ENCODE results near the gene COPZ2.

Gene COPZ2

GRCh38 chr17:48056246-48056745, 18.7 kb upstream of the COPZ2 start:
- peak overlapping the region; percentile 84; the same call in 1 of the 2 replicates for H3K4me3 ChIP-seq (ENCODE audit: low read length)
- WGBS (ENCODE audit: insufficient coverage, insufficient read length): no CpG with 5 or more reads among the region's 10 CpGs
- no peaks in the 10 kb centered on the region for H3K9me3 ChIP-seq (ENCODE audit: control insufficient read depth, insufficient read depth, low read length)
- peaks cover 47% of the 10 kb centered on the region for H3K36me3 ChIP-seq (ENCODE audit: control insufficient read depth, insufficient read depth, low read length)
- H3K4me1 ChIP-seq (ENCODE audit: control insufficient read depth, insufficient read depth, low read length): peaks cover 10% of the 10 kb centered on the region
- DNase-seq (ENCODE audit: low read depth, low spot score): no peak
- H3K27me3 ChIP-seq (ENCODE audit: control insufficient read depth, insufficient read depth, low read length): no peaks in the 10 kb centered on the region
- H3K27ac ChIP-seq (ENCODE audit: low read length): no peak overlapping the region

DNA sequence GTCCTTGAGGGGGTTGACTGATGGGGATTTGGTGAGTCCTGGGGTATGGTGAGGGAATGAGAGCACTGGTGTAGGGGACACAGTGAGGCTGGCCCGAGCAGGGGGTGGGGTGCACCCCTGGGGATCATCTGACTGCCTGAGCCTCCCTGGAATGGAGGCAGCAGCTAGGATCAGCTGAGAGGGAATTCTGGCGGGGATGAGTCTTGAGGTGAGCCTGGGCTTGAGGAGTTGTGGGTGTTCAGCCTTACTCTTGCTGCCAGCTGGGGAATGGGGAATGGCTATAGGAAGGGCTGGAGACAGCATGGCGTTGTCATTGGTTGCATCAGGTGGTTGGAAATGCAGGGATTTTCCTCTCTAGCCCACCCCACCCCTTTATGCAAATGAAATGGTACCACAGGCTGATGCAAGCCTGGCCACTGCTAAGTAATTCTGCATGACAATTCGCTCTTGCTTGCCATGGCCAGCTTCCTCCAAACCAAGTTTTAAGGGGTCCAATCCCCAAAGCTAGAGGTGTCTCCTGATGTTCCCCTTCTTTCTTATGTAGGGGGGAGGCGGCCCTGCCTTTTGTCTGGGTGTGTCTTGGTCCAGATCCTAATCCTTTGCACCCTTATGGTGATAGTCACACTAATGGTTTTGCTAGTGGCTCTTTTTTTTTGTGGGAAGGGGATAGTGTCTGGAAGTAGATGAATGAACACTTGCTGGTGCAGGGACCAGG, 18.1 kb upstream of the COPZ2 start:
- no CpG with 5 or more reads among the region's 5 CpGs for WGBS (ENCODE audit: insufficient coverage, insufficient read length)
- Histone ChIP-seq H3K4me3 (ENCODE audit: low read length) (peak overlapping the region; percentile 84; the same call in 1 of the 2 replicates), H3K4me1 (ENCODE audit: control insufficient read depth, insufficient read depth, low read length) (peaks cover 10% of the 10 kb centered on the region), H3K27ac (ENCODE audit: low read length) (peak overlapping the region; percentile 79), H3K9me3 (ENCODE audit: control insufficient read depth, insufficient read depth, low read length) (no peaks in the 10 kb centered on the region), H3K27me3 (ENCODE audit: control insufficient read depth, insufficient read depth, low read length) (no peaks in the 10 kb centered on the region), H3K36me3 (ENCODE audit: control insufficient read depth, insufficient read depth, low read length) (peaks cover 52% of the 10 kb centered on the region)
- DNase-seq (ENCODE audit: low read depth, low spot score): peak; percentile 82

DNA sequence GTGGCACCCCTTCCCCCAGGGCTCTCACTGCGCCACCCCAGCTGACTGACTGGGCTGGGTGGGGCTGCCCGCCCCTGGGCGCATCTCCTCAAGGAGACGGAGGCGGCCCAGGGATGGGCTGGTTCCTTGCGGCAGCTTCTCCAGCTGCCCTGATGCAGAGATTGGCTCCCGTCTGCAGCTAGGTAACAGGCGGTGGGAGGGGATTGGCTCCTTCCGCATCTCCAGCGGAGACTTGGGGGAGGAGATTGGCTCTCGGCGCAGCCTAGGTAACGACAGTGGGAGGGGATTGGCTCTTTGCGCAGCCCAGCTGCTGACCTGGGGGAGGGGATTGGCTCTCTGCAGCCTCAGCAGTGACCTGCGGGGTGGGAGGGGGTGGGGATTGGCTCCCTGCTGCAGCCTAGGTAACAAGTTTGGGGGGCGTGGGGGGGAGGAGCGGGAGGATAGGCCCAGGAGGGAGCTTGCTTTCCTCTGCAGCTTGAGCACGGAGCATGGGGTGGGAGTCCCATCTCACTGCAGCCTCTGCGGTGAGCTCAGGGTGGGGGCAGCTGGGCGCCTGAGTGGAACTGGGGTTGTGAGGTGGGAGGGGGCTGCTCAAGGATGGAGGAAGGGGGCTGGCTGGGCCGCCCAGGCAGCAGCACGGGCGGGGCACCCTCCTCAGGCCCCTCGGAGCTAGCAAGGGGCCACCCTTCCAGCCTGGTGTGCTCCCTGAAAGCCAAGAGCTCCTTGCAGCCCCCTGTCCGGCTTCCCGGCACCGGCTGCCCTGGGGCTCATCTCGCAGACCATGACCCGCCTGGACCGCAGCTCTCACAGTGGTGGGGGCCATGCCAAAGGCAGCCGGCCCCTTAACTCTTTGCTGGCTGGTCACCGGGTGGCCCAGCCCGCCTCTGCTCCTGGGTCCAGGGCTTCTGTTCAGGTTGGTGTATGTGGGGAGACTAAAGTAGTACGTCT, 16.9 kb upstream of the COPZ2 start:
- no peak overlapping the region for H3K27ac ChIP-seq (ENCODE audit: low read length)
- DNase-seq (ENCODE audit: low read depth, low spot score): peak; percentile 99
- H3K9me3 ChIP-seq (ENCODE audit: control insufficient read depth, insufficient read depth, low read length): no peaks in the 10 kb centered on the region
- WGBS (ENCODE audit: insufficient coverage, insufficient read length): no CpG with 5 or more reads among the region's 34 CpGs
- H3K27me3 ChIP-seq (ENCODE audit: control insufficient read depth, insufficient read depth, low read length): no peaks in the 10 kb centered on the region
- H3K4me3 ChIP-seq (ENCODE audit: low read length): peak overlapping the region; percentile 84
- peaks cover 45% of the 10 kb centered on the region for H3K36me3 ChIP-seq (ENCODE audit: control insufficient read depth, insufficient read depth, low read length)
- peaks cover 10% of the 10 kb centered on the region for H3K4me1 ChIP-seq (ENCODE audit: control insufficient read depth, insufficient read depth, low read length)

- H3K4me3 ChIP-seq (ENCODE audit: low read length): no peak overlapping the region
- WGBS (ENCODE audit: insufficient coverage, insufficient read length): no CpG with 5 or more reads among the region's 6 CpGs
- peaks cover 10% of the 10 kb centered on the region for H3K4me1 ChIP-seq (ENCODE audit: control insufficient read depth, insufficient read depth, low read length)
- H3K9me3 ChIP-seq (ENCODE audit: control insufficient read depth, insufficient read depth, low read length): no peaks in the 10 kb centered on the region
- H3K27ac ChIP-seq (ENCODE audit: low read length): no peak overlapping the region
- no peaks in the 10 kb centered on the region for H3K27me3 ChIP-seq (ENCODE audit: control insufficient read depth, insufficient read depth, low read length)
- H3K36me3 ChIP-seq (ENCODE audit: control insufficient read depth, insufficient read depth, low read length): peaks cover 38% of the 10 kb centered on the region
- no peak for DNase-seq (ENCODE audit: low read depth, low spot score)
Observed at GRCh38 chr17:48053758-48054237, 16.2 kb upstream of the COPZ2 start.

DNA sequence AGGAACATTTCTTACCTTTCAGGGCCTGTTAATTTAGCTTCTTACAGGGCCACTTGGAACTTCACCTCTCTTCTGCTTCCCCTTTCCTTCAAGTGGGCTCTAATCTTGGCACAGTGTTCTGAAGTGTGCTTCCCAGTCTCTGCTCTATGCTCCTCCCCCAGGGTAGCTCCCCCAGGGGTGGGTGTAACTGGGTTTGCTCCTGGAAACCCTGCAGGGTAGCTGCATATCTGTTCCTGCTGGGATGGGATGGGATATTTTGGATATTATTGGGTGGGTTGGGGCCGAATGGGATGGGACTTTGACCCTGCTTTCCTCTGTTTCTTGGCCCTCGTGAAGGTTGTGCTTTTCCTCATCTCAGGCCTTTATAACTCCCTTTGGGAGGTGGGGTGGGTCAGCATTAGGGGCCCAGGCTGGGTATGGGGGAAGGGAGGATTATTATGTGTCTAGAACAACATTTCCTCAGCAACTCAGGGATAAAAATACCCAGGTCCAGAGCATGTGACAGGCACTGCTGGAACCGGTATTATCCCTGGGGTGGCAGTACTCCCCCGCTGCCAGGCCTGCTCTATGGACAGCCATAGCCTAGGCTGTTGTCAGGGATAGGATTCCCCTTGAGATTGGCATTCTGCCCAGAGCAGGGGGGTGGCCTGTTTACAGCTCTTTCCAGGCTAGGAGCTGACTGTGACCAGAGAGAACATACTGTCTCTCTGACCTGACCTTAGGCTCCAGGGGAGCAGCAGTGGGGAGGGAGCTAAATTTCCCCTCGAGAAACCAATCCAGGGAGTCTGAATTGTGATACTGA, 15.6 kb upstream of the COPZ2 start:
- no CpG with 5 or more reads among the region's 5 CpGs for WGBS (ENCODE audit: insufficient coverage, insufficient read length)
- DNase-seq (ENCODE audit: low read depth, low spot score): no peak
- Histone ChIP-seq H3K27ac (ENCODE audit: low read length) (no peak overlapping the region), H3K27me3 (ENCODE audit: control insufficient read depth, insufficient read depth, low read length) (no peaks in the 10 kb centered on the region), H3K4me1 (ENCODE audit: control insufficient read depth, insufficient read depth, low read length) (peaks cover 10% of the 10 kb centered on the region), H3K9me3 (ENCODE audit: control insufficient read depth, insufficient read depth, low read length) (no peaks in the 10 kb centered on the region), H3K36me3 (ENCODE audit: control insufficient read depth, insufficient read depth, low read length) (peaks cover 32% of the 10 kb centered on the region), H3K4me3 (ENCODE audit: low read length) (no peak overlapping the region)

GRCh38 chr17:48051706-48052486, 14.3 kb upstream of the COPZ2 start:
- Histone ChIP-seq H3K27ac (ENCODE audit: low read length) (no peak overlapping the region), H3K27me3 (ENCODE audit: control insufficient read depth, insufficient read depth, low read length) (no peaks in the 10 kb centered on the region), H3K4me1 (ENCODE audit: control insufficient read depth, insufficient read depth, low read length) (peaks cover 10% of the 10 kb centered on the region), H3K4me3 (ENCODE audit: low read length) (no peak overlapping the region), H3K9me3 (ENCODE audit: control insufficient read depth, insufficient read depth, low read length) (no peaks in the 10 kb centered on the region), H3K36me3 (ENCODE audit: control insufficient read depth, insufficient read depth, low read length) (peaks cover 19% of the 10 kb centered on the region)
- WGBS (ENCODE audit: insufficient coverage, insufficient read length): no CpG with 5 or more reads among the region's 5 CpGs
- no peak for DNase-seq (ENCODE audit: low read depth, low spot score)

GRCh38 chr17:48051283-48051682, 13.7 kb upstream of the COPZ2 start:
- H3K9me3 ChIP-seq (ENCODE audit: control insufficient read depth, insufficient read depth, low read length): no peaks in the 10 kb centered on the region
- H3K27ac ChIP-seq (ENCODE audit: low read length): no peak overlapping the region
- DNase-seq (ENCODE audit: low read depth, low spot score): no peak
- H3K4me1 ChIP-seq (ENCODE audit: control insufficient read depth, insufficient read depth, low read length): peaks cover 8% of the 10 kb centered on the region
- WGBS (ENCODE audit: insufficient coverage, insufficient read length): no CpG with 5 or more reads among the region's 10 CpGs
- H3K4me3 ChIP-seq (ENCODE audit: low read length): no peak overlapping the region
- H3K36me3 ChIP-seq (ENCODE audit: control insufficient read depth, insufficient read depth, low read length): peaks cover 13% of the 10 kb centered on the region; the same call in 1 of the 2 replicates
- H3K27me3 ChIP-seq (ENCODE audit: control insufficient read depth, insufficient read depth, low read length): no peaks in the 10 kb centered on the region

- H3K36me3 ChIP-seq (ENCODE audit: control insufficient read depth, insufficient read depth, low read length): peaks cover 11% of the 10 kb centered on the region; the same call in 1 of the 2 replicates
- DNase-seq (ENCODE audit: low read depth, low spot score): no peak
- peak overlapping the region; percentile 84 for H3K4me3 ChIP-seq (ENCODE audit: low read length)
- no CpG with 5 or more reads among the region's 53 CpGs for WGBS (ENCODE audit: insufficient coverage, insufficient read length)
- no peaks in the 10 kb centered on the region for H3K9me3 ChIP-seq (ENCODE audit: control insufficient read depth, insufficient read depth, low read length)
- H3K27me3 ChIP-seq (ENCODE audit: control insufficient read depth, insufficient read depth, low read length): no peaks in the 10 kb centered on the region
- H3K27ac ChIP-seq (ENCODE audit: low read length): no peak overlapping the region
- 0 out of 2 replicates have a peak, but pooled peaks cover 3% of the 10 kb centered on the region for H3K4me1 ChIP-seq (ENCODE audit: control insufficient read depth, insufficient read depth, low read length)
Observed at GRCh38 chr17:48048384-48049126, 11.0 kb upstream of the COPZ2 start.
